SU-DHL-6 (cell line): Measurements from ENCODE around the gene ACY1.

Experiments
- H2AFZ ChIP-seq: fragments of 200-600 bp; sonication (generic); 2 replicates; pipeline ENCODE4 v1.6.1; 2014; ENCODE audit warnings: low read depth, mild to moderate bottlenecking, moderate library complexity, mixed read lengths, antibody characterized with exemption, low read length; ENCODE audit not compliant: severe bottlenecking
- H3F3A ChIP-seq: fragments of 200-600 bp; shearing (Covaris generic); 2 replicates; pipeline ENCODE4 v1.6.0; 2016; ENCODE audit warnings: antibody characterized with exemption, mild to moderate bottlenecking; ENCODE audit not compliant: insufficient read depth
- H3K27ac ChIP-seq: fragments of 200-600 bp; sonication (generic); 2 replicates; pipeline ENCODE4 v1.5.1; 2016; ENCODE audit warnings: low read depth, mild to moderate bottlenecking, low read length, moderate library complexity, mixed read lengths
- H3K27me3 ChIP-seq: fragments of 200-600 bp; sonication (generic), shearing (Covaris generic); 2 replicates; pipeline ENCODE4 v1.6.0; 2014; ENCODE audit warnings: mild to moderate bottlenecking, low read length
- H3K36me3 ChIP-seq: fragments of 200-600 bp; sonication (generic); 2 replicates; pipeline ENCODE4 v1.6.1; 2014; ENCODE audit warnings: mild to moderate bottlenecking, low read length, mixed read lengths
- H3K4me2 ChIP-seq: fragments of 300-600, 200-600 bp; shearing (Covaris generic), sonication (generic); 2 replicates; pipeline ENCODE4 v1.6.0; 2014; ENCODE audit warnings: low read length, low read depth, mild to moderate bottlenecking; ENCODE audit not compliant: poor library complexity, severe bottlenecking
- H3K4me3 ChIP-seq: fragments of 200-600 bp; sonication (generic); 2 replicates; pipeline ENCODE4 v1.5.1; 2014; ENCODE audit warnings: antibody characterized with exemption, low read length, mild to moderate bottlenecking, mixed read lengths; ENCODE audit not compliant: insufficient read depth, poor library complexity, severe bottlenecking
- H3K79me2 ChIP-seq: fragments of 200-600 bp; sonication (generic); 2 replicates; pipeline ENCODE4 v1.6.1; 2014; ENCODE audit warnings: mild to moderate bottlenecking, low read length, moderate library complexity; ENCODE audit not compliant: insufficient read depth
- H3K9ac ChIP-seq: fragments of 200-600 bp; sonication (generic); 2 replicates; pipeline ENCODE4 v1.7.0; 2014; ENCODE audit warnings: mild to moderate bottlenecking, low read length
- H3K9me2 ChIP-seq: fragments of 200-600 bp; sonication (generic); replicated peaks from 2 replicates; pipeline ENCODE4 v1.6.1; 2014; ENCODE audit warnings: low read length; ENCODE audit not compliant: insufficient read depth
- H3K9me3 ChIP-seq: fragments of 200-600 bp; sonication (generic); 2 replicates; pipeline ENCODE4 v1.6.1; 2014; ENCODE audit warnings: low read length, mixed read lengths; ENCODE audit not compliant: insufficient read depth
- H4K20me1 ChIP-seq: fragments of 200-600 bp; sonication (generic); 2 replicates; pipeline ENCODE4 v1.6.1; 2014; ENCODE audit warnings: low read depth, mild to moderate bottlenecking, antibody characterized with exemption, low read length, moderate library complexity, mixed read lengths
- CTCF ChIP-seq: fragments of 200-600 bp; sonication (generic); IDR thresholded peaks from one replicate; pipeline ENCODE4 v1.5.1; 2017; ENCODE audit warnings: antibody characterized with exemption, mild to moderate bottlenecking, low read length, moderate library complexity; ENCODE audit not compliant: insufficient read depth, poor library complexity, severe bottlenecking
- EZH2phosphoT487 ChIP-seq: fragments of 200-600 bp; sonication (generic), shearing (Covaris generic); conservative IDR thresholded peaks from 2 replicates; pipeline ENCODE4 v1.6.1; 2018; ENCODE audit warnings: mild to moderate bottlenecking, antibody characterized with exemption, low read length, moderate library complexity, mixed read lengths

ACY1 gene

GRCh38 chr3:51982838-51983577, at the start of gene ACY1:
TSS of gene ACY1 (plus strand) at chr3:51983535. CDS start at chr3:51984065, 530 bp downstream.
- TF ChIP-seq CTCF (no peak), EZH2phosphoT487 (no peak)
- H3K4me2 ChIP-seq: peak within 1 kb of the TSS; percentile 82
- H3K79me2 ChIP-seq: peaks cover 7% of the 10 kb centered on the region; the same call in 1 of the 2 replicates
- H3K9me3 ChIP-seq: no peaks in the 10 kb centered on the region
- peaks cover 15% of the 10 kb centered on the region for H3F3A ChIP-seq
- H3K36me3 ChIP-seq: no peaks in the 10 kb centered on the region
- peak within 1 kb of the TSS; percentile 71 for H3K27ac ChIP-seq
- peak within 1 kb of the TSS; percentile 75 for H3K4me3 ChIP-seq
- H3K9ac ChIP-seq: peak within 1 kb of the TSS; percentile 71
- no peaks in the 10 kb centered on the region for H3K9me2 ChIP-seq
- no peaks in the 10 kb centered on the region for H3K27me3 ChIP-seq
- no peaks in the 10 kb centered on the region for H4K20me1 ChIP-seq
- H2AFZ ChIP-seq: peak within 1 kb of the TSS; percentile 56

GRCh38 chr3:51934139-51934850, 49.0 kb upstream of the ACY1 start:
- H3K36me3 ChIP-seq: no peaks in the 10 kb centered on the region
- H3K9me2 ChIP-seq: no peaks in the 10 kb centered on the region
- no peaks in the 10 kb centered on the region for H3K9me3 ChIP-seq
- H2AFZ ChIP-seq: no peak overlapping the region
- H3K4me2 ChIP-seq: no peak overlapping the region
- no peaks in the 10 kb centered on the region for H4K20me1 ChIP-seq
- no peaks in the 10 kb centered on the region for H3F3A ChIP-seq
- no peak overlapping the region for H3K9ac ChIP-seq
- no peak overlapping the region for H3K27ac ChIP-seq
- H3K79me2 ChIP-seq: 0 out of 2 replicates have a peak, but pooled peaks cover 1% of the 10 kb centered on the region
- no peaks in the 10 kb centered on the region for H3K27me3 ChIP-seq
- H3K4me3 ChIP-seq: no peak overlapping the region
- no peak for TF ChIP-seq CTCF
- no peak for TF ChIP-seq EZH2phosphoT487

GRCh38 chr3:51934991-51935885, 48.1 kb upstream of the ACY1 start:
- no peak overlapping the region for H3K27ac ChIP-seq
- H3K79me2 ChIP-seq: peaks cover 11% of the 10 kb centered on the region; the same call in 1 of the 2 replicates
- H3K27me3 ChIP-seq: no peaks in the 10 kb centered on the region
- H2AFZ ChIP-seq: no peak overlapping the region
- no peak overlapping the region for H3K4me3 ChIP-seq
- TF ChIP-seq EZH2phosphoT487: no peak
- TF ChIP-seq CTCF: no peak
- H4K20me1 ChIP-seq: no peaks in the 10 kb centered on the region
- H3K9ac ChIP-seq: no peak overlapping the region
- no peaks in the 10 kb centered on the region for H3K9me3 ChIP-seq
- H3K36me3 ChIP-seq: no peaks in the 10 kb centered on the region
- H3K9me2 ChIP-seq: no peaks in the 10 kb centered on the region
- H3K4me2 ChIP-seq: no peak overlapping the region
- H3F3A ChIP-seq: no peaks in the 10 kb centered on the region
